Keratinocyte (primary cell): Measurements from ENCODE around the gene NUP210L.

ENCODE experiments used
- CTCF ChIP-seq, 3 experiments: IDR thresholded peaks in 1 of 3; conservative IDR thresholded peaks in 1 of 3; optimal IDR thresholded peaks in 1 of 3; 2 replicates in 2 of 3; 3 replicates in 1 of 3; pipeline versions ENCODE3 to v1.5.1; 2011; ENCODE audit warnings: low read length in 3 of 3, mild to moderate bottlenecking in 3 of 3, moderate library complexity in 2 of 3, control low read depth in 1 of 3, inconsistent platforms in 1 of 3; ENCODE audit not compliant: insufficient read depth in 2 of 3; ENCODE audit errors: extremely low read depth in 1 of 3
- EZH2 ChIP-seq: IDR thresholded peaks from one replicate; pipeline ENCODE4 v1.6.1; 2012; ENCODE audit warnings: inconsistent platforms, mild to moderate bottlenecking, low read length, moderate library complexity

- no peak for TF ChIP-seq EZH2
- TF ChIP-seq CTCF (optimal IDR thresholded peaks at IDR 0.05 in 1 of 3, IDR thresholded peaks at IDR 0.05 in 1 of 3, conservative IDR thresholded peaks at IDR 0.05 in 1 of 3; ENCODE audit: extremely low read depth in 1 of 3, insufficient read depth in 2 of 3, low read length in 3 of 3): no peak
Observed at GRCh38 chr1:153942766-153943549, 211.9 kb downstream of the NUP210L start.
